Measurements from ENCODE around the gene GALNT9.

GALNT9 gene

DNA sequence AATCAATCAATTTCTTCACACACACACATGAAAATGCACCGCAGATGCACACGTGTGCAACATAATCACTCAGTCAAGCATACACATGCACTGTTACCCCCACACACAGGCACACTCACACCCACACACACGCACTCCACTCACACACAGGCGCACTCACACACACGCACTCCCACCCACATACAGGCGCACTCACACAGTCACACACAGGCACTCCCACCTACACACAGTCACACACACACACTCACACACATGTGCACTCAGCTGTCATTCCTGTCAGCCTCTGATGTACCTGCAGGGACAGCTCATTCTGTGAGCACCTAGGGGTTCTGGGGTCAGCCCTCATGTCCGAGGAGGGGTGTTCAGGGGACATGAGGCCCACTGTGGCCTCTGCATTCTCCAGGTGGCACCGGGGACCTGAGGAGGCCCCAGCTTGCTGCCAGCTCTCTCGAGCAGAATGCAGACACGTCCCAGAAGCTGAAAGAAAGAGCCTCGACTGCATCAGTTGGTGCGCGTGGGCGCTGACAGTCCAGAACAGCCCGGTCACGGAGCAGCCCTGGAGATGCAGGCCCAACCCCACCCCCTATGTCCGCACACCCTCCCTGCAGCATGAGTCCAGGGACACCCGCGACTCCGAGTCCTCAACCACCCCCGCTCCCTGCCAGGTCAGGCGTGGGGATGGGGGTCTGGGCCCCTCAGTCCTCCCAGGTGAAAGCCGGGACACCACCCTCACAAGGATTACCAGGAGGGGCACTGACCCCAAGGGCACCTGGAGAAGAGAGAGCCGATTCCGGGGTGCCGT is 115.8 kb downstream of the GALNT9 start:
- DNase-seq (ENCODE audit: low read depth in 2 of 2): no peak

- DNase-seq (ENCODE audit: low read depth in 2 of 2): no peak
Observed at GRCh38 chr12:132211816-132212215, 117.6 kb downstream of the GALNT9 start.

GRCh38 chr12:132211326-132211725 is 118.1 kb downstream of the GALNT9 start:
- DNase-seq (ENCODE audit: low read depth in 2 of 2): no peak

DNA sequence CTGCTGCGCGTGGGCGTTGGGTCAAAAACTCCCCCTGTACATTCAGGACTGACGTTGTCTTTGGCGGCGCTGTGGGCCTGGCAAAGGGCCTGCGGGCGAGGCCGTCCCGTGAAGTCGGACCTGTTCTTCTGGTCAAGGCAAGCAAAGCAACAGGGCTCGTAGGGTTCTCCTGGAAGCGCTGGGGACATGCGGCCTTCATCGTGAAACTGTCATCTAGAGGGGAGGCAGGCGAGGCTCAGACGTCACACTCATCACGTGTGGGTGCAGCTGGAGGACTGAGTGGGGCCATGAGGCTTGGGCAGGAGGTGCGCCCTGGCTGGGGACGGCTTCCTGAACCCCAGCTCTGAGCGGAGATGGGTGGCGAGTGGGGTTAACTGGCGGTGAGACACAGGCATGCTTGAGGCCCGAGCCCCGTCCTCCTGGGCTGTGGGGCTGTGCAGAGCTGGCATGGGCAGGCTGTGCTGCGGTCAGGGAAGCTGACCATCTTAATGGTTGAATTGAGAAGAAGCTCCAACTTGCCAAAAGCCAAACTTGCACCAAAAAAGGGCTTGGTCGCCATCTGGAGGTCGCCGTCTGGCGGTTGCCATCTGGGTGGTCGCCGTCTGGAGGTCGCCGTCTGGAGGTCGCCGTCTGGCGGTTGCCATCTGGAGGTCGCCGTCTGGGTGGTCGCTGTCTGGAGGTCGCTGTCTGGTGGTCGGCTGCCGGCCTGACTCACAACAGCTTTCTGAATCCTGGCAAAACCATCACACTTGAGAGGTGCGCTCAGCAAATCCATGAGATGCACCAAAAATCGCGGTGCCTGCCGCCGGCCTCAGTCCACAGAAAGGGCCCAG is 119.0 kb downstream of the GALNT9 start:
- no peak for DNase-seq (ENCODE audit: low read depth in 2 of 2)

DNA sequence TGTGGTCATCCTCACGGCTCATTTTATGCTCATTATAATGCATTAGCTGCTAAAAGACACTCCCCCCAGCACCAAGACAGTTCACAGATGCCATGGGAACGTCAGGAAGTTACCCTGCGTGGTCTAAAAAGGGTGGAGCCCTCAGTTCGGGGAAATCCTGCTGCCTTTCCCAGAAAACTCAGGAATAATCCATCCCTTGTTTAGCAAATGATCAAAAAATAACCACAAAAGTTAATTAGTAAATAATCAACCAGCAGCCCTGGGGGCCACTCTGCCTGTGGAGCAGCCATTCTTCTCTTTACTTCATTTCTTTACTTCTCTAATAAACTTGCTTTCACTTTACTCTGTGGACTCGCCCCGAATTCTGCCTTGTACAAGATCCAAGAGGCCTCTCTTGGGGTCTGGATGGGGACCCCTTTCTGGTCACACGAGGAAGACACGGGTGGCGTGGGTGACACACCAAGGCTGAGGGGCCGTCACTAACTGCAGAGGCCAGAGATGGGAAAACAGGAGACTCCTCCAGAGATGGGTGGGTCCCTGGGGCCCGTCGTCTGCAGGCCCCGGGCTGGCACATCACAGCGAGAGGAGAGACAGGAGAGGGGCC is 119.7 kb downstream of the GALNT9 start:
- DNase-seq (ENCODE audit: low read depth in 2 of 2): no peak

- no peak for DNase-seq (ENCODE audit: low read depth in 2 of 2)
Observed at GRCh38 chr12:132208153-132208823, 121.1 kb downstream of the GALNT9 start.

- no peak for DNase-seq (ENCODE audit: low read depth in 2 of 2)
Observed at GRCh38 chr12:132207083-132207775, 122.2 kb downstream of the GALNT9 start.

- no peak for DNase-seq (ENCODE audit: low read depth in 2 of 2)
Observed at GRCh38 chr12:132206046-132206434, 123.3 kb downstream of the GALNT9 start.

DNA sequence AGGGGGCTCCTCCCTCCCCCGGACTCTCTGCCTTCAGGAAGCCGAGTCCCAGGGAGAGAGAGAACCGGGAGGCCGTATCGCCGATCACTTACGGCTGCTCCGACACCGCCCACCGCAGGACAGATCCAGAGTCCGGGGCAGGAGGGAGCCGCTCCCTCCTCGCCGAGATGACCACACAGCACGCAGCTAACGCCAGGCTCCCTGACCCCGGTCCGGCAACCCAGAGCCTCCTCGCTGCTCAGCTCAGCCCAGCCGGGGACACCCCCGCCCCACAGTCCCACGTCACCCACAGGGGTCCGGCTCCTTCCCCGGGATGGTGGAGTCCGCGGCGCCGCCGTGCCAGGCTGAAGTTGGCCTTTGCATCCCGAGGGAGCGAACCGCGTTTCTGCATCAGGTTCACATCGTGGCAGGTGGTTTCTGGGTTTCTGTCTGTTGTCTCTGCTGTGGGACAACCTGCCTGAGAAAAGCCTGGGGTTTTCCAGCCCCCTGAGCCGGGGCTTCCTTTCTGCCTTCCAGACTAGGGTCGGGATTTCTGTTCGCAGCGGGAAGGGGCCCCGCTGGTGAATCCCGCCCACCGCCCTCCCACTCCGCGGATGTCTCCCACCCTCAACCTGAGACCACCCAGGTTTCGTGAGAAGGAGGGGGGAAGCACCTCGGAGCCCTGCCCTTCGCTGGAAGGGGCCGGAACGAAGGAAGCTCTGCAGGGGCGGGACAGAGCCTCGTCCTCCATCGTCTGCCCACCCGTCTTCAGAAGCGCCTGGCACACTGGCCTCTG is 123.9 kb downstream of the GALNT9 start:
- no peak for DNase-seq (ENCODE audit: low read depth in 2 of 2)

- no peak for DNase-seq (ENCODE audit: low read depth in 2 of 2)
Observed at GRCh38 chr12:132204793-132205270, 124.6 kb downstream of the GALNT9 start.

DNA sequence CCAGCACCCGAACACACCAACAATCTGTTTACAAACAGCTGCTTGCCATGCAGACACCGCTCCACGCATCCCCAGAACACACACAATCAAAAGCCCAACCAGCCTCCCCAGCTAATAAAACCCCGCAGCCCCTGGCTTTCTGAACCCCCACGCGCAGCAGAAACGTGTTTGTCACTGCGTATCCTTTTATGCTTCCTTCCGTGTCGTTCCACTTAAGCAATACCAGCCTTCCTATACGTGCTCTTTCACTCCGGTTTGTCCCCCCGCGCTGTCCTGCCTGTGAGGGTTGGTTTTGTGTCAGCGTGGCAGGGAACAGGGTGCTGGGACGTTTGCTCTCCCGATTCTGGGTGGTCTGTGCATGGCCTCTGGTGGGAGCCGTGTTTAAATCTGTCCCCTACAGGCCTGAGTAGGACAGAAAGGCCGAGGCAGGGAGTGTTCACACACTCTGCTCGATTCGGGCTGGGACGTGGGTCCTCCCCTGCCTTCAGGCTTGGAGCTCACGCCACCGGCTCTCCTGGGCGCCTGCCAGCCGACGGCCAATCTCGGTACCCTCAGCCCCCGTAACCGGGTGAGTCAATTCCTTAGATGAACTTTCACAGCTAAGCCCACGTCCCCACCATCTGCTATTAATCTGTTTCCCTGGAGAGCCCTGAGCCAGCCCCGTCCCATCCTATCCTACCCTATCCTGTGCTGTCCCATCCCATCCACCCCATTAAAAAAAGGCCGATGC is 125.2 kb downstream of the GALNT9 start:
- no peak for DNase-seq (ENCODE audit: low read depth in 2 of 2)

DNA sequence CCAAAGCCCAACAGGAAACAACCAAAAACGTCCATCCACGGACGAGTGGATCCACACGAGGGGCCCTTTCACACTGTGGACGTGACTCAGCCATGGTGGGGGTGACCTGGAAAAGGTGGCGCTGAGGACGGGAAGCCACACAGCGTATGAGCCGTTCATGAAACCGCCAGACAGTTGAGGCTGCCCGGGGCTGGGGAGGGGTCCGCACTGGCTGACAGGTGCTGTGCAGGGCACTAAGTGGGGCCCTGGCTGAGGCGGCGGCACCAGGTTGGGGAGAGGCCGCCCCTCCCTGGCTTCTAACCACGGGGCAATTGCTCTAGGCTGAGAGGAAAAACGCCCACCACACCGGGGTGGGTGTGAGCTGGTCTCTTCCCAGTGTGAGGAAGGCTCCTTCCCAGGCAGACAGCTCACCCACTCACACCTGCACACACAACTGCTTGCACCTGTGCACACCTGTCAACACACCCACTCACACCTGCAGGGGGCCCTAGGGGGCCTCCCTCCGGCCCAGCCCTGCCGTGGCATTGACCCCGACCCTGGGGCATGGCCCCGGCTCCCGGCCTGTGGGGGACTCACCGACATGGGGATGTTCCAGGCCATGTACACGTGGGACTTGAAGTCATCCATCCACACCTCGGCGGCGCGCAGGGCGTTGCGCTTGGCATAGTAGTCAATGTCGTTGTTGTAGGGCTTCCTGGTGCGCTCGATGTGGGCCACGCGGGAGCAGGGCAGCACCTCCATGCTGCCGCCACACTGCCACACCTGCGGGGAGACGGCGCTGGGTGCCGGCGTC is 126.3 kb downstream of the GALNT9 start:
- DNase-seq (ENCODE audit: low read depth in 2 of 2): no peak

DNA sequence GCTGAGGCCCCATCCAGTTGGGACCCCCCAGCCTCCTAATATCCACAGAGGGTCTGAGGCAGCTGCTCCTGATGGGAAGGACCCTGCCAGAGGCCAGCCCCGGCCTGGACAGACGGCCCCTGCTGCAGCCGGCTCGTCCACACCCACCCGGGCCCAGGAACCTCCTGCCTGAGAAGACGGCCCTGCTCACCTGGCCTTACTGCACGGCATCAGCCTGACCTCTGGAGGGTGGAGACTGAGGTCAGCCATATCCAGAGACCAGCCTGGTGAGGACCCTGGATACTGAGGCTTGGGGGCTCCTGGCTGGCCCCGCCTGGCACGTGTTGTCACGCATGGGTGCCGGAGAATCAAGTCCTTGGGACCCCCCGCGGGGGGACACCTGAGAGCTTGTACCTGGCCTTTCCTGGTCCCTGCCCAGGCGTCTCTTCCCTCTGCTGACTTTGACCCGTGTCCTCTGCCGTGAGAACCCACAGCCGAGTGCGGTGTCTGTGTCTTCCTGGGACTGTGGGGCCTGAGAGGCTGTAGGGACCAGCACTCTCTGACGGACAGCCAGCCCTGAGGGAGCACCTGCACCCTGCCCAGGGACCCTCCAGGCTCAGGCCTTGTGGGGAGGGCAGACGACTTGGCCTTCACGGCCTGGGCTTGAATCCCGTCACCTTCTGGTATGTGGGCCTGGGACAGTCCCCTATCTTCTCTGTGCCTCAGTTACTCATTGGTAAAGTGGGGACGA is 127.8 kb downstream of the GALNT9 start:
- no peak for DNase-seq (ENCODE audit: low read depth in 2 of 2)

DNA sequence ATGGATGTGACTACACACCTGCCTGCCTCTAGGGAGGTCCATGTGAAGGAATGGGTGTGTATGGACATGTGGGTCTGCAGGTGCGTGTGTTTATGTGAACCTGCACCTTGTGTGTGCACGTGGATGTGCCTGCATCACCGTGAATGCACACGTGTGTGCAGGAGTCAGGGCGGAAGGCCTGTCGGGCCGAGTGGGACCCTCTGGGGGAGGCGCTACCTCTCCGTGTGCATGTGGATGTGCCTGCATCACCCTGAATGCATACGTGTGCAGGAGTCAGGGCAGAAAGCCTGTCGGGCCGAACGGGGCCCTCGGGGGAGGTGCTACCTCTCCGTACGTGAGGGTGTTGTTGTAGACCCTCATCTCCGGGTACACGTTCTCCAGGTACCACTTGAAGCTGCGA is 128.6 kb downstream of the GALNT9 start:
- DNase-seq (ENCODE audit: low read depth in 2 of 2): no peak

DNA sequence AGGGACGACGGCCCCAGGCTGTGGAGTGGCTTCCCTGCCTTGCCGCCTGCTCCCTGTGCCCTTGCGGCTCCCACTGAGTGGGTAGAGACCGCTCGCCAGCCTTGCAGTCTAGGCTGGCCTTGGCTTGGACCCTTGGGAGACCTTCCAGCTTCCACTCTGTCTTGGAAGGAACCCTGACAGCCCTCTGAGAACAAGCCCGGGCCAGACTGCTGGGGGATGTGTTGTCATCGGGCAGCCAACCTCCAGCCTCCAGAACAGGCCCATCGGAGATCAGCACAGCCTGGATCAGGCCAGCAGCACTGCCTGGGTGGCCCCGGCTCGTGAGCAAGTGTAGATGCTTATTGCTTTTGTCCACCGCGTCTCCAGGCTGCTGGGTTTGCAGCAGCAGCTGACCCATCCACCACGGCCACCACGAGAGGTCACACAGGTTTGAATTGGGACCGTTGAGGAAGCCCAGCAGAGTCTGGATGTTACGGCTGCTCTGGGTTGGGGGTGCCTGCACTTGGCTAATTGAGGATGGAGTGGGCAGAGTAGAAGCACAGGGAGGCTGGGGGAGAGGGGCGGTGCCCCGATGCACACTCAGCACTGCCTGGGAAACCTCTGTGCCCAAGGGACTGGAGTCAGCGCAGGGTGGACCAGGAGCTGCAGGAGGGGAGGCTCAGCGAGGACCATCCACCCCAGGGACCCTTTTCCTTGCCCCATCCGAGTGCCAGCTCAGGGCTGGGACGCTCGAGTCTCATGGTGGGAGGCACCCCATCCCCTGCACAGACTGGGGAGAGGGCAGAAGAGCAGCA is 129.7 kb downstream of the GALNT9 start:
- DNase-seq (ENCODE audit: low read depth in 2 of 2): no peak

- DNase-seq (ENCODE audit: low read depth in 2 of 2): no peak
Observed at GRCh38 chr12:132199101-132199500, 130.3 kb downstream of the GALNT9 start.

GRCh38 chr12:132197581-132198354 is 131.6 kb downstream of the GALNT9 start:
- no peak for DNase-seq (ENCODE audit: low read depth in 2 of 2)
